CD4-positive, alpha-beta T cell treated with Interleukin-6 for 4 hours (primary cell): ENCODE measurements around the gene SEMA6A.

Experiments used
- DNase-seq: peaks from one replicate; pipeline ENCODE4 v3.0.0-alpha.2; 2020; ENCODE audit warnings: mixed read lengths

SEMA6A gene

DNA sequence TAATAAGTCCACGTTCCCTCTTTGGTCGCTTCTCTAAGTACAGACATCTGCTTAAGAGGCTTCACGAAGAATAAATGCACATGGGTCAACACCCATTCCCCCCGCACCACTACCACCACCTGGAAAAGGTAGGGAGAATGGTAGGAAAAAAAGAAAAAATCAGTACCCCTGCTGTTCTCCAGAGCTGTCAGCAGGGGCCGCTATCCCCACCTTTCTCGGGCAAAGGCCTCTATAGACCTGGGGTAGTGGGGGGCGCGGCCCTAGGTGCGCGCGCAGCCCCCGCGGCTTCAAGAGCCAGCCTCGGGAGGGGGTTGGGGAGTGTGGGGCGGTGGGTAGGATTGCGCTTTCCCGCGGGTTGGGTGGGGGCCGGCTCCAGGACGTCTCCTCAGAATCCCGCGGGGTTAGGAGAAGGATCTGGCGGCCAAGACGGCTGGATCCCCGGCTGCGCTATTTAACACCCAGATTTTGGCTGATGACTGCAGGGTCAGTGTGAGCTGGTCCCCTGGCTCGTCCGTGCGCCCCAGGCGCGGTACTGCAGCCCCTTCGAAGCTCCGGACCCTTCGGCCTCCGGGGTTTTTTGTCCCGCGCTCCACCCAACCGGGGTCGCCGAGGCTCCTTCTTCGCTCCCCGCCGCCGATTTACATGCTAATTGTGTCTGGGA, 1.6 kb upstream of the SEMA6A start:
- no peak for DNase-seq

DNA sequence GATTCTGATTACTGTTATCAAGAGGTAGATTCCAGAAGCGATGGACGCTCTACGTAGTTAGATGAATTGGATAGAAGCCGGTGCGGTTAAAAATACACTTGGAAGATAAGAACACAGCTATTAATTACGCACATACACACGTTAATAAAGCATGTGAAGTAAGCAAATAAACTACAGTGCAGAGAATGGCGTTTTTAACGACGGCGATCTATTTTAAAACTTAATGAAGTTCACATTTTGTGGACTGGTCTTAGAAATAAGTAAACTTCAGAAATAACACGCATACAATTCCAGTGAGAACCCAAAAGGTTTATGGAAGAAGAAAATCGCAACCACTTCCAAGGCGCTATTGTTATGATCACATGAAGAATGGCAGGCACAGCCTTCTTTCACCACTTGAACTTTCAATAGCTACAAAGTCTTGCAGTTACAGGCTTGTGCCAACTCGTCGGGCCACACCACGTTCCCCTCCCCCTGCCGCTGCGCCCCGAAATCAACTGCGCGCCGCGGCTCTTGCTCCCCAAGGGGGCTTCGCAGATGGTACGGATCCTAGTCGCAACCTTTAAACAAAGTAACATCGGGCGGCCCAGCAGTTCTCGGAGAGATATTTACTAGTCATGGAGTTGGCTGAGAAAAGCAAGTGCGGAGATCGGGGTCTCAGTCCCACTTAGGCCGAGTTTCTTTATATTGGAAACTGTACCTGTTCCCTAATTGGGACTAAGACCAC, 866 bp upstream of the SEMA6A start:
- DNase-seq: no peak

DNA sequence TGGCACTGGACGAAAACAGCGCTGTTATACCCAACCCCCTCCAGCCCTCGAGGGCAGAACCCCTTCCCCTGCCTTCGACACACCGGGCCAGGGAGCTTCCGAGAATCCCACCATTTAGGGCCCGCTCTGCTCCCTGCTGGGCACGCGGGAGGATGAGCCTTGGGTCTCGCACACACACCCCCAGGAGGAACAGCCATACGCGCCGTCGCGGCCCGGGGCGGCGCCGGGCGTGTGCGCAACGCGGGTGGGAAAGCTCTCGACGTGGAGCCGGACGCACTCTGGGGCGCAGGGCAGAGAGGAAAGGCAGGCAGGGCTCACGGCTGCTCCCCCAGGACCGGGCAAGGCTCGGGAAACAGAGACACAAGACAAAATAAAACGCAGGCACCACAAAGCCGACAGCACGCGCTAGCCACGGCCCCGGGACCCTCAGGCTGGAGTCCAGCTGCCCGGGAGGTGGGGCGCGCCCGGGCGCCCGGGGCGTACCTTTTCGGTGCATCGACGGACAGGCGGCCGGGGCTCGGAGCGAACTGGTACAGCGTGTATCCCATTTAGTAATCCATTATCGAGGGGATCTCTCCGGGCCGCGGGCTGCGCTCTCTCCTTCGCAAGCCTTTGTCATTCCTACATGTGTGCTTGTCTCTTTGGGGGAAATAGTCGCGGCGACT, 789 bp downstream of the SEMA6A start:
- DNase-seq: no peak

DNA sequence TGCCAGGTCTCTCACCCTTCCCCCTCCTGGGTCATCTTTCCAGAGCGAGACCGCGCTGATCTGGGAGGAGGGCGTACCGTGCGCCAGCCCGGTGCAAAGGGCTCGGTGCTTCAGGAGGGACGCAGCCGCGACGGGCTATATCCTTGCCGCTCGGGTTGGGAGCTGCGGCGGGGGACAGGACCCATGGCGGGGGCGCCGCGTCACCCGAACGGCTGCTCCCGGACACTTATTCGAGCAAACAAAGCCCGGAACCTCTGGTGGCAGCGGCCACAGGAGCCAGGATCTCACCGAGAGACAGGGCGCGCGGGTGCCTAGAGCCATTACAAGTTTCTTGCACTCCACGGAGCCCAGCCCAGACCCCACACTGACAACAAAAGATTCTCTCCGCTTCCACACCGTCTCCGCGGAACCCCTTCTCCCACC, 1.3 kb downstream of the SEMA6A start:
- no peak for DNase-seq

DNA sequence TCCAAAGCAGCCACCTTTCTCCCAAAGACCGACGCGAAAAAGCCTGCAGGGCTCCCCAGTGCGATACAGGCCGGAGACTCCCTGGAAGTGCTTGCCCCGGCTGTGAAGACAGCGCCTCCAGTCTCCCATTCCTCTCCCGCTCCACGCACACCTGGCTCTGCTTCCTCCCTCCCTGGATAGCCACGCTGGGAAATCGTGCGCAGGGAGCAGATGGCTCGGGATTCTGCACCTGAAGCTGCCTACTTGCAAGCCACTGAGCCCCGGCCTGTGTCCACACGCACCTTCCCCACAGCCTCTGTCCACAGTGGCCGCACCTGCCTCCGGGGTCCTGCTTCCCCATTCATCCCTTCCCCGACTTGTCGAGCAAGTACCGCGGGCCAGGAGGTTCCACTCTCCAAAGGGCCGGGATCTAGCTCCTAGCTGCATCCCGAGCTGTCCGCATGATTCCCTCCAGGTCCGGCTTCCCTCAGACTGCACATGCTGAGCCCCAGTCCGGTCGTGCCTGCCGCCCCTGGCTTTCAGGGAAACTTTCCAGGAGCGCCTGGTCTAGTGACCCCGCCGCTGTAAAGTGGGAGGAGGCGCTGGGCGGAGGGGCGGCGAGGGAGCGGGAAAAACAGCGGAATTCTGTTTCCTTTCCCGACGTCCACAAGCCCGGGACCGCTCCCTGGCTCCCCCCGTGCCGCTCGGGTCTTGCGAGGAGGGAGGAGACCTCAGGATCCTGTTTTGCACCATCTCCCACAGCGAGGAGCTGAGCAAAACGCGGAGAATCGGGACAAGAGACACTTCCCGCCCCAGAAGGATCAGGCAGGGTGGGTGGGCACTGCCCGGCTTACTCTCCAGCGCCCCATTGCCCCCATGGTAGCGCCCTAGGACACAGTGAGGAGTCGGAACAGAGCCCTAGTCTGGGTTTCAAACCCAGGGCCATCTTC, 2.0 kb downstream of the SEMA6A start:
- no peak for DNase-seq

DNA sequence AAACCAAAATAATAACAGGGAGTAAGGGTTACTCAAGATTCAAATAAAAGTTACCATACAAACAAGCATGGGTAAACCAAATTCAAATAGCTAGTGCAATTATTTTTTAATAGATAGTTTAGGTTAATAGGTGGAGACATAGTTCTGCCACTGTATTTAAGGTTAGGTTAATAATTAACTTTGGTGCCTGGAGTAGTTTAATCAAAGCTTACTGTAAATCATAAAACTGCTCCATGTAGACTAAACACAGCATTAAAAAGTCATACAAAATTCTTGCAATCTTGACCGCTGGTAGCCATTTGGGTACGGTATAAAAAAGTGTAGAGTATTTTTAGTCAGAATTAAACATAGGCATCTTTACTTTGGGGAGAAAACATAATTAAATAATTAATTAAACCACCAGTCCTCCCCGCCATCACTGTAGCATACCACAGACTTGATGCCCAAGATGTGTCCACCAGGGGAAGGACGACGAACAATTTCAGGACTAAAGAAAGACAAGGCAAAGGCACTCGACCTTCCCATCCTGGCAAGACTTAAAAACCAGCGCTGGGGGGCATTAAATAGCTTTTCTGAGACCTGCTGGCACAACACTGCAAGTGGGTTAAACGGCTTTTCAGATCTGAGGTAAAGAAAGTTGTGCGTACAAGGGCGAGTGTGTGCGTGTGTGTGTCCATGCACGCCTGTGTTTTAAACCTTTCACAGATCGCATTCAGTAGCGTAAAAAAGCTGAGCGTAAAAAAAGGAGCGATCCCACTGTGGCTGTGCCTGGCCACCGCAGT, 2.9 kb downstream of the SEMA6A start:
- no peak for DNase-seq

DNA sequence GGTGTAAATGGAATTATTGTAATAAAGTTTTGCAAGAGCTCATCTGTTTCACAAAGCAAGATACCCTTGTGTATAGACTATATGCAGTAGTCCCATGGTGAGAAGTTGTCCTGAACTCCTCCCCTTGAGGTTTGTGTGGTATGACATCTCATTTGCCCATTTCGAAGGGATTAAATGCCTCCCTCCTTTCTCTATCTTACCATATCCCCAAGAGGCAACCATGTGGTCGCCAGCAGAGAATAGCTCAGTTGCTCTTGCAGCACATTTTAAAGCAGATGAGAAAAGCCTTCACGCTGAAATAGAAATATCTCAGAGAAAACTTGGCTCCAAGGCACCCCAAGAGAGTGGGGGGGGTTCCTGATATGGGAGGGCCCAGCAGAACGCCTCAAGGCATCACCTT, 4.6 kb downstream of the SEMA6A start:
- no peak for DNase-seq

DNA sequence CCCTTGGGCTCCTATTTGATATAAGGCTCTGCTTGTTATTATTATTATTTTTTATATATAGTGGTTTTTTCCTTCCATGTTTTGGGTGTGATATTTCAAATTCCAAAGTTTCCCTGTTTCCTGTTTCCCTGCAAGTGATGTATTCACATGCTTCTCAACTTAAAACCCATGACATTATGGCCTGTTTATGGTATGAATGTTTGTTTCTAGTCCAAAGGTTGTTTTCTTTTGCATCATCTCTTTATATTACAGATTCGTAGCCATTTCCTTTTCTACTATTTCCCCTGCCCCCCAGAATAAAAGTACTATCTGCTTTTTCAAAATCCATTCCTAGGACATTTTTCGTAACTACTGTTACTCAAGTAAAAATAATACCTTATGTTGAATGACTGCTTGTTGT, 7.5 kb downstream of the SEMA6A start:
- DNase-seq: no peak

DNA sequence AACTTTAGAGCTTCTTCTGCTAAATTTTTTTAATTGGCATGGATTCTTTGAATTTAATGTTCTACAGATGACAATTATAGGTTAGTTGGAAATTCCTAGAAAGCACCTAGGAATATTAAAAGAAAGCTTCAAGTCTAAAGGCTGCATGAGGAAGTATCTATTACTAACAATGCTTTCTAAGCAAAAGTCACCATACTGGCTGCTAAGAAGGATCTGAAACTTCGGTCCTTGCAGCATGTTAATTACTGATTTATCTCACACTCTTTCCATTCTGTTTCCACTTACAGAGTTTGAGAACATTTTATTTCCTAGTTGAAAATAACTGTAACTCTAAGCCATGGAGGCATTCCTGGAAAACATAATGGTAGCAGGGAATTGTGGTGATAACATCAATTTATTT, 8.4 kb downstream of the SEMA6A start:
- no peak for DNase-seq

DNA sequence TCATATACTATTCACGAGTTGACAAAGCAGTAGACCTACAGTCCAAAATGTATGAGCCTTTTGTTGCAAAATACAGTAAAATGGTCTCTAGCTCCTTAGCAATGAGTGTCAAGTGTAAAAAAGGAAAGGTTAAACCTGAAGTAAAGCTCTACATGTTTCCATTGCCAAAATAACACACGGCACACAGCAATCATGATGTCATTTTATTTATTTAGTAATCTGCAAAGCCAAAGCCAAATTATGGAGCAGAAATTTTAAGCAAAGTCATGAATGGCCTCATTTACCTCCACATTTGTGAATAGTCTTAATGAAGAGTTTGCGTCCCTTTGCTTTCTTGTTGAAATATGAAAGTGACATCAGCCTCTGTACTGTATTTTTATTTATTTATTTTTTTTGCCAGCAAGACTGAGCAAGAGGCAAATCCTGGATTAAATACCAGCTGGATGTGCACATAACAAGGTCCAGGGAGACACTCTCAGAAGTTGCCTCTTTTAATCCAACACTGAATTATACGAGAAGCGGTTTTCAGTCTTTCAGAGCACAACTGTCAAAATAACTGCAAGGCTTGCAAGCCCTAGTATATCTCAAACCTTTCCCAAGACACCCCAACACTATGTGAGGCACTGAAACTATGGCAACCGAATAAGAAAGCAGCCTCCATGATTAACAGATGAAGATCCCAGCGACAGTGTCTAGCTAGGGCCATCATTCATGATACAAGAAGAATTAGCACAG, 9.7 kb downstream of the SEMA6A start:
- no peak for DNase-seq

DNA sequence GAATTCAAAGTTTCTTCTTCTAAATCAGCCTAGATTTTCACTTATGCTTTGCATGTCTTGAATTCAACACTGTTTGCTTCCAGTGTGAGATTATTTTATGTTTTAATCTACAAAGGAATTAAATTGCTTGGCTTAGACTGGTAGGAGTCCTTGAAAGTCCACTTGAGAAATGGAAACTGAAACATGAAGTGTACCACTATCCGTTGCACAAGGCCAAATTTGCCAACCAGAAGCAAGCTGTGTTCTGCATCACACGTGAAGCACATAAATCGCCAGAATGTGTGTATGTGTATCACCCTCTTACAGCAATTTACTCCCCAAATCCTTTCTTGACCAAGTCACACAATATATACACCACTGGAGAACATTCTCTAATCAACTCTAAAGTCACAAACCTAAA, 10.3 kb downstream of the SEMA6A start:
- no peak for DNase-seq

DNA sequence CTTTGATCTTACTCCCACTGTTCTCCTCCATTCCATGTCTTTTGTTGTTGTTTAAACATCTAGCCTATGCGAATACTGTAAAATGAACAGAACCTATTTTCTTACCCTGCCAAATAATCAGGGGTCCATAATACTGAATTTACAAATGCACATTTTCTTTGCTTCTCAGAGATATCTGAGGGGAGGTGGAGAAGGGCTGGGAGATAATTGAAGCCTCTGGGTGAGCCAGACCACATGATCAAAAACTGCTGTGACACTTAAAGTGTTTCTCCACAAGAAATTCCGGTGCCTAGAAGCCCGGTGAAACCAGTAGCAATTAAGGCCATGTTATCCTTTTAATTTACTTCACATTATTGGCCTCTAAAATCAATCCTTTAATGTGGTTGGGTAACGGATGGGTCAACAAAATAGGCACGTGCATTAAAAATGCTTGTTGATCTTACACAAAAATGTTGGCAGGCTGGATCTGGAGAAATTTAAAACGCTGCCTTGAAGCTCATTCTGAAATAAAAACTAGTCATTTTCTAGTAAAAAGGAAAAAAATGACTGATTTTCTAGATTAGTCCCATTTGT, 10.8 kb downstream of the SEMA6A start:
- no peak for DNase-seq

DNA sequence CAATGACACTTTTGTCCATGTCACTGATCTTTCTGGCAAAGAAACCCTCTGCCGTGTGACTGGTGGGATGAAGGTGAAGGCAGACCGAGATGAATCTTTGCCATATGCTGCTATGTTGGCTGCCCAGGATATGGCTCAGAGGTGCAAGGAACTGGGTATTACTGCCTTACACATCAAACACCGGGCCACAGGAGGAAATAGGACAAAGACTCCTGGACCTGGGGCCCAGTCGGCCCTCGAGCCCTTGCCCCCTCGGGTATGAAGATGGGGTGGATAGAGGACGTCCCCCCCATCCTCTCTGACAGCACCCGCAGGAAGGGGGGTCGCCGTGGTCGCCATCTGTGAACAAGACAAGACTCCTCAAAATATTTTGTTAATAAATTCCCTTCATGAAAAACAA, 12.0 kb downstream of the SEMA6A start:
- DNase-seq: no peak

DNA sequence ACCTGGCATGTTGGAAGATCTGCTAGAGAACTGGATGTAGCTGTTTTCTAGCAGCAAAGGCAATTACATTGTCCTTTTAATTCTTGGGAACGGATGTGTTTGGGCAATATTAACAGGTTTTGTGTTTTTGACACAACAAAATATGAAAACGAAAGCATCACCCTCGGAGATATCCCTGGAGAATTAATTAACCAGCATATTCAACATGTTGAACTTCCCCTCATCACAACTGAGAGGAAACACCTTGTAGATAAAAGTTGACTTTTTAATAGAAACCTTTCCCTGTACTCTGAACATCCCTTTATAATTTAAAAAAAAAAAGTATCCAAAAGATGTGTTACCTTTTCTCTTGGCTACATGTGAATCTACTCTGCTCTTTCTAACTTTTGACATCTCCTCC, 13.0 kb downstream of the SEMA6A start:
- no peak for DNase-seq

DNA sequence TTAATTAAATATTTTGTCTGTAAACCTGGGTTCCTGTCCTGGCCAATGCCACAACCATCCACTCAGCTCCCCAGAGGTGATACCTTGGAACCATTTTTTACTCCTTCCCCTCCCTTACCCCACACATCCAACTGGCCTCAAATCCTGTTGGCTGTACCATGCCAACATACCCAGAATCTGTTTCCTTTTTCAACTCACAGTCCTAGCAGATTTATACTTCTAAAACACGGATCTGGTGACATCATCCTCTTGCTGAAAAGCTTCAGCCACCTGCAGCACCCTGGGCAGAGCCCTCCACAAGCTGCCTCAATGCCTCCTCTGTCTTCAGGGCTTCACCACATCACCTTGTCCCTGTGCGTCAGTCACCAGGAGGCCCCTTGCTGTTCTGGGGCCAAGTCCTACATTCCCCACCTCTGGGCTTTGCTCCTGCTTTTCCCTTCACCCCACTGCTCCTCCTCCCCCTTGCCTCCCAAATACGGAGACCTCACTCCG, 14.9 kb downstream of the SEMA6A start:
- DNase-seq: no peak

DNA sequence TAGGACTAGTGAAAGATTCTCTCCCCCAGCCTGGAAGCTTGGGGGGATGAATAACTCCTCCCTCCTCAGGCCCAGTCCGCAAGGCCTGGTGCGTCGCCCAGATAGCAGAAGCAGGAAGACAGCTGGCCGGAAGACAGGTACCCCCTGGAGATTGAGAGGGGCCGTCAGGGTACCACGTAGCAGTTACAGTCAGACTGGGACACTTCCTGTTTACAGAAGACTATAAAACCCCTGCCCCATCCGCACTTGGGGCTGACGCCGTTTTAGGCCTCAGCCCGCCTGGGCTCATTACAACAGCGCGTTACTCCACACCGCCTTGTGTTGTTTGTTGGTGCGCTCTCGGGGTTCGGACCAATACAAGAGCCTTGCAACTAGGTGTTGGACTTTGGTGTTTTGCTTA, 15.4 kb downstream of the SEMA6A start:
- no peak for DNase-seq

DNA sequence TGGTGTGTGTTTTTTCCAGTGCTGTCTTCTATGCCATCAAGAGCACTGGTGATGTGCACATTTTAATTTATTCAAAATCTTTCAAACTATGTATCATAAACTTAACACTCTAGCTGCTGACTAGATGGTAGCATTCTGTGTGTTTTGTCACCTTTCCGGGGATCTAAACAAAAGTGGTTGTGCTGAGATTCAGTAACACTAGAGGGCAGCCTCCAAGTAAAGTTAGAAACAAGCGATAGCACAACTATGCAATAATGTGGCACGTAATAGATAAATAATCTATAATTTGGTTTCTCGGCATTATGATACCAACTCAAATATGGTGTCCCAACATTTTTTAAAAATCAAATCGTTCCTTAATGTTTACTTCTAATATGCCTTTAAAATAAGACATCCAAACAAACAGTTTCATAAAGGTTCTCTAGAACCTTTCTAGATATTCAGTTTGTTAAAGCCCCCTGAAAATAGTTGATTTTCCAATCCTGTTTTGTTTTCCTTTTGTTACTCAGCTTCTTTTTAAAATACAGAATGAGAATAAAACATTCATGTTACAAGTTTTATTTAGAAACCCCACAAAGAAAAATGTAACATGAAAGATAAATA, 16.9 kb downstream of the SEMA6A start:
- no peak for DNase-seq

DNA sequence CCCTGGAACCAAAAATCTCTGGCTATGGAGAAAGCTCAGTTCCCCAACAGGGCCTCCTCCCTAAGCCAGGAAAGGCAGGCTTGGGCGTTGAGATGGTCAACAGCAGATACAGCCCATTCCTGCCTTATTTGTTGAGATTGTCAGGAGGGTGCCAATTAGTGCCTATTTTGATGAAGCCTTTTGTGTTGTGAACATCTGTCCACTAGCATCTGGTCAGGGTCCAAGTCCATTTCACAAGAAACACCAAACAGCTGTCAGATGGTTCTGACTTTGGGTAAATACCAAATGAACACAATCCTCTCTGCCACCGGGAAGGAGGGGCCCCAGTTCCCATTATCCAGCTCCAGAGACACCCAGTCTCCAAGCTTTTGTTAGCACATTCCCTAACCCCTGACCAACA, 19.9 kb downstream of the SEMA6A start:
- no peak for DNase-seq

DNA sequence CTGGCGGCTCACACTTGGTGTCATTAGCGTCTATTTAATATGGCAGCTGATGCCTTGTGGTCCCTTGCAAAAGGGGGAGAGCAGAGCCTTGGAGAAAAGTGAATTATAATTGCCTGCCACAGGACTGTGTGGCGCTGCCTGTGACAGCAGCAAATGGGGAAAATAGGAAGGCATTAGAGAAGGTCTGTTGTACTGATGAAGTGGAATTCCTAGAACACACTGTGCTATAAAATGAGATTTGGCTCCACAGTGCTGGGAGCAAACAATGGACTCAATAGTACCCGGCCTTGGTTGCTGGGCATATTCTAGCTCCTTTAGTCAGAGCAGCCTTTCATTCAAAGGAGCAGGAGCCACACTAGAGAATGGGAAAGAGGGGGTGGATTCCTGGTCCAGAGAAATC, 21.3 kb downstream of the SEMA6A start:
- DNase-seq: no peak

DNA sequence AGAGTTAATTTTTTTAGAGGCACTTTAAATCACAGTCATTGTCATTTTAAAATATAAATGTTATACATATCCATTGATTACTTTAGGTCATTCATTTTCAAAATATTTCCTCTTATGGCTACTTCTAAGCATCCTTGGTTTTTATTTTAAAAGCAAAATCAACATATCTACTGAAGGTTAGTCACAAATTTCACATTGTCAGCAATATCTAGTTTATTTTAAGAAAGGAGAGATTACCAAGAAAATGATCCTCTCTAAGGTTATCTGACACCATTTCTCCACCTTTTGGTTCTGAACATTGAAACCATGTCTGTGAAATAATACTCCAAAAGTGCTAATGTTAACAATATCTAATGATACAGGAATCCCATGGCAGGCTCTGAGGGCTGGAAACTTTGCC, 24.5 kb downstream of the SEMA6A start:
- DNase-seq: no peak

DNA sequence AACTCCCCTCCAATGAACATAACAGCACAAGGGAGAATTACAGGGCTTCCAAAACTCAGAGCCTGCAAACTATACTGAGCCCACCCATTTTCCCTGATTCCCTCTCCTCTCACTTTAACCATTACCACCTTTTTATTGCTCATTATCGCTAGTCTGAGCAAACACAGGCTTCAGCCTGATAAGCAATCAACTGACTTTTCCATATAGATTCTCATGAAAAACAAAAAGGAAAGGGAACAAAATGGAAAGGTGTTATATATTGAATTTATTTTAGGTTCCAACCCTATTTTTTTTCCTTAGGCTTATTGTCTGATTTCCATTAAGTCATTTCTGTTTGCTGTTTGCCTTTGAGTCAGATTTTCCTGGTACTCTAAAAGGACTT, 27.9 kb downstream of the SEMA6A start:
- no peak for DNase-seq
